Measurements from ENCODE around the gene LAMB4.
"Not testable (repeated sequence)": the region's sequence is repeated elsewhere in the genome, so short reads cannot be mapped to it uniquely, and the experiment has no call there.

LAMB4 gene

GRCh38 chr7:108044345-108044744 is 85.8 kb downstream of the LAMB4 start:
- no peak for DNase-seq (ENCODE audit: low read depth)

GRCh38 chr7:108038986-108039385 is 91.2 kb downstream of the LAMB4 start:
- no peak for DNase-seq (ENCODE audit: low read depth)

GRCh38 chr7:108037741-108038140 is 92.4 kb downstream of the LAMB4 start:
- DNase-seq (ENCODE audit: low read depth), result no peak

GRCh38 chr7:108037140-108037539 is 93.0 kb downstream of the LAMB4 start:
- no peak for DNase-seq (ENCODE audit: low read depth)

- no peak for DNase-seq (ENCODE audit: low read depth)
Observed at GRCh38 chr7:108034586-108034985, 95.6 kb downstream of the LAMB4 start.

GRCh38 chr7:108033776-108034497 is 96.2 kb downstream of the LAMB4 start:
- DNase-seq (ENCODE audit: low read depth), result no peak

- not testable (repeated sequence) for DNase-seq (ENCODE audit: low read depth)
Observed at GRCh38 chr7:108033309-108033708, 96.9 kb downstream of the LAMB4 start.

- no peak for DNase-seq (ENCODE audit: low read depth)
Observed at GRCh38 chr7:108030516-108030915, 99.6 kb downstream of the LAMB4 start.

- DNase-seq (ENCODE audit: low read depth), result no peak
Observed at GRCh38 chr7:108029034-108029433, 101.1 kb downstream of the LAMB4 start.

GRCh38 chr7:108028111-108028510 is 102.0 kb downstream of the LAMB4 start:
- no peak for DNase-seq (ENCODE audit: low read depth)

- DNase-seq (ENCODE audit: low read depth), result no peak
Observed at GRCh38 chr7:108027239-108027638, 102.9 kb downstream of the LAMB4 start.

GRCh38 chr7:108026647-108027046 is 103.5 kb downstream of the LAMB4 start:
- no peak for DNase-seq (ENCODE audit: low read depth)

- DNase-seq (ENCODE audit: low read depth), result no peak
Observed at GRCh38 chr7:108026116-108026515, 104.0 kb downstream of the LAMB4 start.

- DNase-seq (ENCODE audit: low read depth), result no peak
Observed at GRCh38 chr7:108024538-108024937, 105.6 kb downstream of the LAMB4 start.

- DNase-seq (ENCODE audit: low read depth), result no peak
Observed at GRCh38 chr7:108020585-108020984, 109.6 kb downstream of the LAMB4 start.

- no peak for DNase-seq (ENCODE audit: low read depth)
Observed at GRCh38 chr7:108018668-108019067, 111.5 kb downstream of the LAMB4 start.

- no peak for DNase-seq (ENCODE audit: low read depth)
Observed at GRCh38 chr7:108017776-108018151, 112.4 kb downstream of the LAMB4 start.

GRCh38 chr7:108016841-108017775 is 113.1 kb downstream of the LAMB4 start:
- no peak for DNase-seq (ENCODE audit: low read depth)

GRCh38 chr7:108015740-108016139 is 114.4 kb downstream of the LAMB4 start:
- DNase-seq (ENCODE audit: low read depth), result no peak

GRCh38 chr7:108014747-108015682 is 115.1 kb downstream of the LAMB4 start:
- DNase-seq (ENCODE audit: low read depth), result no peak

- no peak for DNase-seq (ENCODE audit: low read depth)
Observed at GRCh38 chr7:108014215-108014614, 115.9 kb downstream of the LAMB4 start.

All from activated gamma-delta T cell treated with anti-CD3 and anti-CD28 coated beads, Interleukin-2, amount 50 U/mL, for 16 hours (primary cell).